HEK293T (cell line): Measurements from ENCODE around the gene DNAJC1.

Experiments used
- CTCF ChIA-PET: fragments of 350-600 bp; formaldehyde crosslinking; extraction: SDS; loops from one replicate; lab custom pipeline; 2021; ENCODE audit warnings: antibody characterized with exemption, inconsistent platforms; lab: Yijun Ruan, JAX
- POLR2A ChIA-PET: fragments of 350-600 bp; formaldehyde crosslinking; extraction: SDS; loops from one replicate; lab custom pipeline; 2020; ENCODE audit warnings: antibody characterized with exemption, inconsistent platforms; lab: Yijun Ruan, JAX
- DNase-seq: peaks from one replicate; pipeline ENCODE4 v3.0.0; 2012; ENCODE audit warnings: mixed read lengths; ENCODE audit errors: extremely low spot score
- ARNT ChIP-seq: fragments of 450-650 bp; IDR thresholded peaks from 2 replicates; pipeline ENCODE4 v1.6.1; 2017; ENCODE audit warnings: mild to moderate bottlenecking
- BHLHE40 ChIP-seq: fragments of 450-650 bp; IDR thresholded peaks from 2 replicates; pipeline ENCODE4 v1.6.1; 2016; ENCODE audit warnings: mild to moderate bottlenecking, moderate library complexity, borderline replicate concordance
- CTBP1 ChIP-seq: fragments of 450-650 bp; IDR thresholded peaks from 2 replicates; pipeline ENCODE4 v1.6.1; 2016; ENCODE audit warnings: borderline replicate concordance
- ELF4 ChIP-seq: fragments of 450-650 bp; IDR thresholded peaks from 2 replicates; pipeline ENCODE4 v1.6.1; 2017; ENCODE audit warnings: antibody characterized with exemption
- FOXA1 ChIP-seq: fragments of 450-650 bp; IDR thresholded peaks from 2 replicates; pipeline ENCODE4 v1.6.1; 2016; ENCODE audit warnings: mild to moderate bottlenecking
- FOXK2 ChIP-seq: fragments of 450-650 bp; IDR thresholded peaks from 2 replicates; pipeline ENCODE4 v1.6.1; 2016; ENCODE audit warnings: mild to moderate bottlenecking
- FOXM1 ChIP-seq: fragments of 450-650 bp; IDR thresholded peaks from 2 replicates; pipeline ENCODE4 v1.6.1; 2017; ENCODE audit warnings: mild to moderate bottlenecking, borderline replicate concordance
- HDGF ChIP-seq: fragments of 450-650 bp; IDR thresholded peaks from 2 replicates; pipeline ENCODE4 v1.6.1; 2017; ENCODE audit warnings: antibody characterized with exemption, borderline replicate concordance
- L3MBTL2 ChIP-seq: fragments of 450-650 bp; conservative IDR thresholded peaks from 2 replicates; pipeline ENCODE4 v1.6.1; 2016; ENCODE audit warnings: mild to moderate bottlenecking
- LEF1 ChIP-seq: fragments of 450-650 bp; IDR thresholded peaks from 2 replicates; pipeline ENCODE4 v1.6.1; 2017; ENCODE audit warnings: mild to moderate bottlenecking, borderline replicate concordance
- NFRKB ChIP-seq: fragments of 450-650 bp; IDR thresholded peaks from 2 replicates; pipeline ENCODE4 v1.6.1; 2016; ENCODE audit warnings: mild to moderate bottlenecking, moderate library complexity
- PKNOX1 ChIP-seq: fragments of 450-650 bp; IDR thresholded peaks from 2 replicates; pipeline ENCODE4 v1.6.1; 2016
- SP1 ChIP-seq: fragments of 450-650 bp; IDR thresholded peaks from 2 replicates; pipeline ENCODE4 v1.6.1; 2017
- SUZ12 ChIP-seq: fragments of 450-650 bp; IDR thresholded peaks from 2 replicates; pipeline ENCODE4 v1.6.1; 2016; ENCODE audit warnings: mild to moderate bottlenecking
- TARDBP ChIP-seq: fragments of 450-650 bp; IDR thresholded peaks from 2 replicates; pipeline ENCODE4 v1.6.1; 2016
- ZNF384 ChIP-seq: fragments of 450-650 bp; IDR thresholded peaks from 2 replicates; pipeline ENCODE4 v1.6.1; 2016

DNAJC1 gene

GRCh38 chr10:21744223-21744622, 259.3 kb downstream of the DNAJC1 start:
- ChIA-PET POLR2A (no interaction called here), CTCF (no interaction called here)
- DNase-seq = no peak
- TF ChIP-seq ARNT (no peak), FOXK2 (no peak), ELF4 (no peak), BHLHE40 (no peak)

DNA sequence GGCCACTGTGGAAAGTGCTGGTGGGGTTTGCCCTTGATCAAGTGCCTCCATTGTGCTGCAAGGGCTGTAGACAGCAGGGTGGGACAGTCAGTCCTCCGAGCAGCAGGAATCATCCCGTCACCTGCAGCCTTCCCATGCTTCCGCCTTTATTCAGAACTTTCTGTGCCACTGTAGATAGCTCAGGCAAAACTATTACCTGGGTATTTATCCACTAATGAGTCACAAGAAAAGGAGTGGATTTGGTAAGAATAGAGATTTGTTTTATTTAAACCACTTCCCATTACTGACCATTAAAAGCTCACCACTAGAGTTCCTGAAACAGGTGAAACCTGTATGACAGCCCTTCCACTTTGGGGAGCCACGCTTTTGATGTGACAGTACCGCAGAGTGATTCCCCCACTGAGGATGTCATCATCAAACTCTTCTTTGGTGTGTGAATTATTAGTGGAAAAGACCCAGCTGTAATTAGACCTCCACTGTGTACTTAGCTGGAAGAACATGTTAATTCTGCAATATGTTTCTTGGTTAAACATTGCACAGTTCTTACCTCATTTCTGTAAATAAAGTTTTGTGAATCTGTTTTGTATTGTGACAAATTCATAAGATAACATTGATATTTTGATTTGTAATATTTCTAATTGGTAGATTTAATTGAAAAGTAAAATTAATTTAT, 260.7 kb downstream of the DNAJC1 start:
- DNase-seq = no peak
- ChIA-PET POLR2A (no interaction called here), CTCF (interaction anchor here (0.5 kb wide), 1 partner anchor 18 kb away, joined by 3 read pairs; no protein-coding TSS in a partner anchor)
- TF ChIP-seq NFRKB (no peak), SP1 (no peak), L3MBTL2 (no peak), LEF1 (no peak), FOXA1 (no peak), FOXM1 (no peak), SUZ12 (no peak), ARNT (no peak), FOXK2 (no peak), CTBP1 (no peak), ZNF384 (no peak), TARDBP (no peak), HDGF (no peak), PKNOX1 (no peak), BHLHE40 (no peak), ELF4 (no peak)

GRCh38 chr10:21740989-21741388, 262.5 kb downstream of the DNAJC1 start:
- no peak for DNase-seq
- POLR2A ChIA-PET = no interaction called here
- CTCF ChIA-PET = no interaction called here
- TF ChIP-seq CTBP1 (no peak), HDGF (no peak), FOXA1 (no peak), TARDBP (no peak), ZNF384 (no peak), ELF4 (no peak), BHLHE40 (no peak), FOXM1 (no peak), ARNT (no peak), SUZ12 (no peak), SP1 (no peak), L3MBTL2 (no peak)

- ChIA-PET POLR2A (no interaction called here), CTCF (no interaction called here)
These were observed 266.4 kb downstream of the DNAJC1 start for GRCh38 chr10:21737106-21737505.

GRCh38 chr10:21733710-21734109, 269.8 kb downstream of the DNAJC1 start:
- POLR2A ChIA-PET = no interaction called here
- DNase-seq = no peak
- CTCF ChIA-PET = interaction anchor here (0.9 to 3.9 kb wide), 2 partner anchors 237 to 455 kb away, joined by 3 to 21 read pairs; no protein-coding TSS in a partner anchor
- no peak for TF ChIP-seq FOXK2
- no peak for TF ChIP-seq ELF4
- no peak for TF ChIP-seq L3MBTL2
- TF ChIP-seq ARNT = no peak
- TF ChIP-seq HDGF = no peak
- TF ChIP-seq PKNOX1 = no peak
- no peak for TF ChIP-seq FOXM1
- no peak for TF ChIP-seq NFRKB
- TF ChIP-seq LEF1 = no peak
- no peak for TF ChIP-seq CTBP1

More at GRCh38 chr10:21737106-21737505, 266.4 kb downstream of the DNAJC1 start:
- DNase-seq = no peak
- TF ChIP-seq FOXK2 (no peak), SP1 (no peak)

GRCh38 chr10:21732067-21732772, 271.3 kb downstream of the DNAJC1 start:
- TF ChIP-seq ARNT (no peak), FOXK2 (0 out of 2 replicates have a peak, but pooled peaks have one; percentile 16)
- CTCF ChIA-PET = interaction anchor here (0.6 to 3.9 kb wide), 8 partner anchors 135 to 737 kb away, joined by 3 to 21 read pairs (median 3); no protein-coding TSS in a partner anchor
- POLR2A ChIA-PET = interaction anchor here (2.0 to 2.5 kb wide), 2 partner anchors 206 to 236 kb away, joined by 6 to 13 read pairs; partner anchors contain the start of gene SKIDA1
- DNase-seq = peak; percentile 77

DNA sequence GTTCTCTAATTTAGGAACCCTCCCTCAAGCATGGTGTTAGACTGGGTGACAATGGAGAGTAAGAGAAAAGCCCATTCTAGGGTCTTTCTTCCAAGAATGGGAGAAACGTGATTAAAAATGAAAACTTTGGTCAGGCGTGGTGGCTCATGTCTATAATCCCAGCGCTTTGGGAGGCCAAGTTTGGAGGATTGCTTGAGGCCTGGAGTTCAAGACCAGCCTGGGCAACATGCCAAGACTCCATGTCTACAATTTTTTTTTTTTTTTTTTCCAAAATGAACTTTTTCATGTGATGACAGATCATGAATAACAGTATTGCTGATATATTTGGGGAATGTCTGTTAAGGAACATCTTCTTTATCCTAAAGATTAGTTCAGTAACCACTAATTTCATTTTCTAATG, 274.9 kb downstream of the DNAJC1 start:
- ChIA-PET POLR2A (interaction anchor here (1.2 kb wide), 1 partner anchor 201 kb away, joined by 4 read pairs; no protein-coding TSS in a partner anchor), CTCF (interaction anchor here (0.6 kb wide), 2 partner anchors 41 to 243 kb away, joined by 3 read pairs; no protein-coding TSS in a partner anchor)
- no peak for DNase-seq
- TF ChIP-seq PKNOX1 = no peak
- no peak for TF ChIP-seq ARNT
- TF ChIP-seq BHLHE40 = no peak
- TF ChIP-seq LEF1 = no peak
- TF ChIP-seq HDGF = no peak
- TF ChIP-seq ZNF384 = 0 out of 2 replicates have a peak, but pooled peaks have one; percentile 29
